CD4-positive, alpha-beta T cell treated with Interleukin-4 for 1 hour (primary cell): Measurements from ENCODE around the gene KCTD5.
"Not testable (repeated sequence)": the region's sequence is repeated elsewhere in the genome, so short reads cannot be mapped to it uniquely, and the experiment has no call there.

Source experiments
- DNase-seq, 2 donors: peaks; one replicate each; pipeline ENCODE4 v3.0.0-alpha.2; 2020 to 2022

The KCTD5 gene

GRCh38 chr16:2673066-2673999 lies 9.0 kb upstream of the KCTD5 start:
- peak; percentile 97 for DNase-seq

DNA sequence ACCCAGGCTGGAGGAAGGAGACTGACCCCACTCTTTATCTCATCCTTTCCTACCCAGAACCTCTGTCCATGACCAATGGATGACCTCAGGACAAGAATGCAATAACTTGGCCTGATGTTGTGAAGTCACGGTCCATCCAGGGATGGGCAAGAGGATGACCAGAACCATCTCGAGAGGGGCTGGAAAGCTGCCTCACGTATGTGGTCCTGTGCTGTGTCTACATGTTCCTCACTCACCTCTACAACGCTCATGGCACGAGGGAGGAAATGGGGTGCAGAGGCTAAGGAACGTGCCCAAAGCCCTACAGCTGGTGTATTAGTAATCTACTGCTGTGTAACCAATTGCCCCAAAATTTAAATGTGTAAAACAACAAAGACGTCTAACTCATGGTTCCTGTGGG lies 7.3 kb upstream of the KCTD5 start:
- DNase-seq = no peak

GRCh38 chr16:2675714-2676113 lies 6.6 kb upstream of the KCTD5 start:
- no peak for DNase-seq

- not testable (repeated sequence) for DNase-seq
Observed at GRCh38 chr16:2676937-2677336, 5.4 kb upstream of the KCTD5 start.

DNA sequence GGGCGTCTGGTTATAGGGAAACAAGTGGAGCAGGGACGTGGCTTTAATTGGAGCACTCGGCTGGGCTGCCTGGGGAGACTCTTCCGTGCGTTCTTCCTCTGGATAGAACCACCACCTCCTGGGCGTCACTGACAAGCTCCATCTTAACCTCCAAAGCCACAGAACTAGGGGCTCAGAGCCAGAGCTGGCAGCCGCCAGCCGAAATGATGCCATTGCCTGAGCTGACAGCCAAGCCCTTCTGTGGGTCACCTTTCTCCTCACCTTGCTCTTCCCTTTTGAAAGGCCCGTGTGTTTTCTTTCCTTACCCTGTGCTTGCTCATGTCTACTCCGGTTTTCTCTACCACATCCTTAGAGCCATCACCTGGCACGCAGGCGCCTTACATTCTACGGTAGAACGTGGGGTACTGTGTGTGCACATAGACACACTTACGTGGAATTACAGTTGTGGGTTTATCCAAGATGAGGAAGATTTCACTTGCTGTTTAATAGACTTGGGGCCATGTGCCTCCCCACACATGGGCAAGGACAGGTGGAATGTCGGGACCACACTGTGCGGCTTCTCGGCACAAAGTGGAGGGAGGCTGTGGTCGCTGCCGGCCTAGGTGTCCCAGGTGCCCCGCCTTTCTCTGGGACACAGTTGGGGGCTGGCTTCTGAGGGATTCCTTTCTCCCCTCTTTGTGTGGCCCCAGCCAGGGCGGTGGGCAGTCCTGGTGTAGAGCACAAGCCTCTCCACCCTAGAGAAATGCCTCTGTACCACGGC lies 3.9 kb upstream of the KCTD5 start:
- DNase-seq = not testable (repeated sequence)

DNA sequence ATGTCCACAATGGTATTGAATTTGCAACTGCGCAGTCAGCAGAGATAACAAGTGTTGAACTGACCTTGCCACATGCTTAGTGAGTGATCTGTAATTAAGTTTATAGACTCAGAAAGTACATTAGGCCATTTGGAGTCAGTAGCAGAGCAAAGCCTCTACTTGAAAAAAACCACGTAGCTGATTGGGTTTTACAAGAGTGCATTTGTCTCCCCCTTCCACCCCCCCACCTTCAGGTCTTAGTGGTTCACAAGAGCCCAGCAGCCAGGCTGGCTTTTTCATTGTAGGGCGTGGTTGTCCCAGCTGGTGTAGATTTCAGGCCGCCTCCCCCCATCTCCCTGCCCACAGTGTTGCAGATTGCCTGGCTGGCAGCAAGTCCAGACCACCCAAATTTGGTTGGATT lies 2.4 kb upstream of the KCTD5 start:
- DNase-seq = not testable (repeated sequence)

DNA sequence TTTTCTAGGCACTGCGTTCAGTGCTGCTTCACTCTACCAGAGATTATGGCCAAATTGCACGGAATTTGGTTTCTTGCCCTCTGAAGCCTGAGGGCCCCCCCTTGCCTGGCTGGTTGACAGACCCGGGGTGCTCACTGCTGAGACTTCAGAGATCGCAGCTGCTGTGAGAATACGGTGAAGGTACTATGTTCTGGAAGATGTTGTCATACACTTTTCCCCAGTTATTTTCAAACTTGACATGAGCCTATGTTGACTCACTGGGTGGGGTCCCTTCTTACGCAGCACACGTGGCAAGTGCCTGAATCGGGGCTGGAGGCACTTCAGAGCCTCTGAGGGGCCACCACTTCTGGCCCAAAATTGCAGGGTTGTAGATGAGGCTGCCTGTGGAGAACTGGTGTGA lies 2.0 kb upstream of the KCTD5 start:
- DNase-seq = not testable (repeated sequence)

DNA sequence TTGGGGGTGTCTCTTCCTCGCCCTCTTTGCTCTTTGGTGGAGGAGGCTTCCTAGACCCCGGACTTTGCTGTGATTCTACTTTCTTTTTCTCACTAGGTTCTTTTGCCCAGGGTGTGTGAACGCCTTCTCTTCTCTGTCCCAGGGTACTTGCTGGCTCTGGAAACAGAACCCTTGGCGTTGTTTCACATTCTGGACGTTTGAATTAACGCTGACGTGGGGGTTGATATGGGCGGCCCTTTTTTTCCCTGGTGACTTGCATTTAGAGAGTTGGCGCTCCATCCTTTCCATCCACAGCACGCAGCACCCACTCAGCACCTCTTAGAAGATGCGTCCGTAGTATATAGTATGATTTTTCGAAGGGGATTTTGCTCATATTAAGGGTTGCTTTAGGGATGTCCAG lies 718 bp downstream of the KCTD5 start:
- not testable (repeated sequence) for DNase-seq

GRCh38 chr16:2686075-2686474 lies 3.8 kb downstream of the KCTD5 start:
- DNase-seq = not testable (repeated sequence)

- peak; percentile 24 to 65 for DNase-seq
Observed at GRCh38 chr16:2686912-2687507, 4.7 kb downstream of the KCTD5 start.

DNA sequence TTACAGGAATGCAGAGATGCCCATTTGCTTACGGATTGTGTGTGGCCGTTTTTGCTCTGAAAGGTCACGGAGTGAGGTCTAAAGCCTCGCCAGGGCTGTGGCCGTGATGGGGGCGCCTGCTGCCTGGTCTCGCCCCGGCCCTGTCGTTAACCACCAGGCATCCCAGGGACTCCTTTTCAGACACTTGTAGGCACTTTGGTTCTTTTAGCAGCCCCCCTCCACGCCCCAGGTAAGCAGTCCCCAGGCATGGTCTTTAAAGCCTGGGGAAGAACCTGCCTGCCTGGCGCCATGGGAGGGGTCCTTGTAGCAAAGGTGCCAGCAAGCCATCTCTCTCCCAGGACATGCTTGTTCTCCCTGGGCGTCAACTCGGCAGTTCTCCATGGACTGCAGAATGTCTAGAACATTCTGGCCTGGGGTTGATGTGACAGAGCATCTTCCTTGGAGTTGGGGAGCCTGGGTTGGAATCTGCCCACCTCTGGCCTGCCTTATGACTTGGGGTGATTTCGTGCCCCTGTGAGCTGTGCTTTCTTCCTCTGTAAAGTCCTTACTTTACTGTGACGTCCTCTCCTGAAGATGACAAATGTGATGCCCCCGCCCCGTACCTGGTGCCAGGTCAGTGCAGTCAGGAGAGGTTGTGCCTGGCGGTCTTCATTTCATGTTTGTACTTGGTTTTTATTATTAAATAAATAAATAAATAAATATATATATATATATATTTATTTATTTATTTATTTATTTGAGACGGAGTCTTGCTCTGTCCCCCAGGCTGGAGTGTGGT lies 5.4 kb downstream of the KCTD5 start:
- no peak for DNase-seq

GRCh38 chr16:2689422-2689821 lies 7.1 kb downstream of the KCTD5 start:
- not testable (repeated sequence) for DNase-seq

GRCh38 chr16:2689968-2690801 lies 7.9 kb downstream of the KCTD5 start:
- no peak for DNase-seq

GRCh38 chr16:2690852-2691251 lies 8.5 kb downstream of the KCTD5 start:
- no peak for DNase-seq

- DNase-seq = no peak
Observed at GRCh38 chr16:2691491-2692248, 9.3 kb downstream of the KCTD5 start.

GRCh38 chr16:2692251-2692947 lies 10.1 kb downstream of the KCTD5 start:
- no peak for DNase-seq

DNA sequence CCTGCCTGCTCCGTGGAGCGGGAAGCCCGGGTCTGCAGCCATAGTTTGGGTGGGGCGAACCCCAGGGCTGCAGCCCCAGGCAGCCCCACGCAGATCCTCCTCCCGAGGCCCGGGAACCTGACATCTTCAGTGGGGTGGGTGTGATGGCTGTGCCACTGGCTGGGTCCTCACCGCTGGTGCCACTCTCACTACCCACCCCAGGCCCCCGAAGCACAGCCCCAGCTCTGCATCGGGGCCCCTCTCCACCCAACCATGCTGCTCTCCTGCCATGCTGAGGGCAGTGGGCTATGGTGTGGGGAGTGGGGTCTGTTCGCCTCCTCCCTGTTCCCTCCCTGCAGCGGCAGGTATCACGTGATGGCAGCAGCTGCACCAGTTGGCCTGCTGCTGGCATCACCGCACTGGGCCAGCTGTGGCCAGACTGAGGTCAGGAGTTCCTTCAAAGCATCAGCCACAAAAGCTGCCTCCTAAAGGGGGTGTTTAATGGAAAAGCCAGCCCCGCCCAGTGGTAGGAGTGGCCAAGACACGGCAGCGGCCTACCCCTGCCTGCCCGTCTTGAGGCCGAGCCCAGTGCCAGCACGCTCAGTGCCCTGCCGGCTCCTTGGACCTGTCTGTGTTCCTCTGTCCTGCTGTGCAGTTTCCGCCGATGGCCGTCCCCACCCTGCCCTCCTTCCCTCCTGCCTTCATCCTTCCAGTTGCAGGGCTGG lies 10.8 kb downstream of the KCTD5 start:
- DNase-seq = no peak

GRCh38 chr16:2696601-2697250 lies 14.4 kb downstream of the KCTD5 start:
- not testable (repeated sequence) for DNase-seq

DNA sequence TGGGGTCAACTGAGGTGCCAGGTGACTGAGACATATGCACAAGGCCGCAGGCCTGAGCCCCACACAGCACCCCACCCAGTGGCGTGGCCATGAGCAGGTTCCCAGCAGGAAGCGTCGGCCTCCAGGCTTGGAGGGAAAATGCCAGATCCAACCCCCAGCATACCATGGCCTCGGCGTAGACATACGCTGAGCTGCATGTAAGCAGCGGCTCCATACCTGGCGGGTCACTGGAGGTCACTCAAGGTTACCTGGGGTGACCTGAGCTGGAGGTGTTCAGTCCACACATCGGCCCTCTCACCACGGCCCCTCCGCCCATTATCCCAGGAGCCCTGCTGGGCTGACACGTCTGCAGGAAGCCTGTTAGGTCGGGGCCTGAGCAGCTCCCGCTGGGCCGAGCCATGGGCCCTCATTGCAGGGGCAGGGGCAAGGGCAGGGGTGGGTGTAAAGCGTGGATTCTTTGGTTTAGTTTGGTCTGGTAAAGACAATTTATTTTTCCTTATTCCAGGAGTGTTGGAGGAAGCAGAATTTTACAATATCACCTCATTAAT lies 15.2 kb downstream of the KCTD5 start:
- DNase-seq = no peak
